GM12873 (cell line): ENCODE measurements around the gene LAMA2.

ENCODE experiments used
- CTCF ChIP-seq: IDR thresholded peaks from 2 replicates; pipeline ENCODE4 v1.5.1; 2012; ENCODE audit warnings: low read depth, mild to moderate bottlenecking, moderate library complexity, low read length, control low read depth; ENCODE audit not compliant: insufficient read depth; ENCODE audit errors: missing control alignments

The LAMA2 gene

GRCh38 chr6:129099696-129100095 lies 216.8 kb downstream of the LAMA2 start:
- no peak for TF ChIP-seq CTCF

GRCh38 chr6:129100164-129100563 lies 217.2 kb downstream of the LAMA2 start:
- TF ChIP-seq CTCF: no peak

- TF ChIP-seq CTCF: no peak
Observed at GRCh38 chr6:129102741-129103140, 219.8 kb downstream of the LAMA2 start.

- TF ChIP-seq CTCF: no peak
Observed at GRCh38 chr6:129104131-129104530, 221.2 kb downstream of the LAMA2 start.

- no peak for TF ChIP-seq CTCF
Observed at GRCh38 chr6:129104560-129104959, 221.6 kb downstream of the LAMA2 start.

- no peak for TF ChIP-seq CTCF
Observed at GRCh38 chr6:129105035-129105434, 222.1 kb downstream of the LAMA2 start.

GRCh38 chr6:129105793-129106192 lies 222.9 kb downstream of the LAMA2 start:
- no peak for TF ChIP-seq CTCF
